Measurements from ENCODE around the gene C1orf216.

DNA sequence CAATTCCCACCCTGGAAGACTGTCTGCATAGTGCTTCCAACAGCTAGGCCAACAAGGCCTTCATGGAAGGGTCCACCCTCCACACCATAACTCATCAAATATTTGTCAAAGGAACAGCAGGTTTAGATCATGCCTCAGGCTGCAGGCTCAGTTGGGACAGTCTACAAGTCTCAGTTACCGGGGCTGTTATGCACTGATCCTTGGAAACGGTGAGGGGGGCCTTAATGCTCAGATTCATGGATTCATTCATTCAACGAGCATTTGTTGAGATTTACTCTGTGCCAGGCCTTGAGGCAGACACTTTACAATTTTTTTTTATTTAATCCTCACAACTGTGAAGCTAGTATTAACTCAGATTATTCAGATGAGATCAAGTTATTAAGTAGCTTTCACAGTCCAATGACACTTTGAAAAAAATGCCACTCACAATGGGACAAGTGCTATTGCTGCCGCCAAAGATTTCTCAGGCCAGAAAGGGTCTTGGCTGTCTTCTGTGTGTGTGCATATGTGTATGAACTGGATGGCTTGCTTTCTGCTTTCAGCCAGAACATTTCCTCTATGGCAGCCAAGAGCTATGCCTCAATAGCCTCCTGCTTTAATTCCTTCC, 8.9 kb upstream of the C1orf216 start:
- TF ChIP-seq ETV6 (CRISPR knock-in tag; IDR thresholded peaks at IDR 0.05): no peak
- TF ChIP-seq, protein P1, sequence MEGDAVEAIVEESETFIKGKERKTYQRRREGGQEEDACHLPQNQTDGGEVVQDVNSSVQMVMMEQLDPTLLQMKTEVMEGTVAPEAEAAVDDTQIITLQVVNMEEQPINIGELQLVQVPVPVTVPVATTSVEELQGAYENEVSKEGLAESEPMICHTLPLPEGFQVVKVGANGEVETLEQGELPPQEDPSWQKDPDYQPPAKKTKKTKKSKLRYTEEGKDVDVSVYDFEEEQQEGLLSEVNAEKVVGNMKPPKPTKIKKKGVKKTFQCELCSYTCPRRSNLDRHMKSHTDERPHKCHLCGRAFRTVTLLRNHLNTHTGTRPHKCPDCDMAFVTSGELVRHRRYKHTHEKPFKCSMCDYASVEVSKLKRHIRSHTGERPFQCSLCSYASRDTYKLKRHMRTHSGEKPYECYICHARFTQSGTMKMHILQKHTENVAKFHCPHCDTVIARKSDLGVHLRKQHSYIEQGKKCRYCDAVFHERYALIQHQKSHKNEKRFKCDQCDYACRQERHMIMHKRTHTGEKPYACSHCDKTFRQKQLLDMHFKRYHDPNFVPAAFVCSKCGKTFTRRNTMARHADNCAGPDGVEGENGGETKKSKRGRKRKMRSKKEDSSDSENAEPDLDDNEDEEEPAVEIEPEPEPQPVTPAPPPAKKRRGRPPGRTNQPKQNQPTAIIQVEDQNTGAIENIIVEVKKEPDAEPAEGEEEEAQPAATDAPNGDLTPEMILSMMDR (IDR thresholded peaks at IDR 0.05): no peak
- no peak for TF ChIP-seq MAX (CRISPR knock-in tag; IDR thresholded peaks at IDR 0.05)

All from WTC11 (cell line).